Karpas-422 (cell line): ENCODE data around the gene HOXB6. TPM values are rescaled to one million over a fixed set of nuclear protein-coding genes. Genes with fewer than 3 reads are reported as not detected.
A peak's percentile ranks its signal among the peaks of the same experiment; 100 is the strongest.

Experiments used
- DNase-seq: peaks from one replicate; pipeline ENCODE4 v3.0.0-alpha.2; 2015
- H2AFZ ChIP-seq: fragments of 200-600 bp; sonication (generic); 2 replicates; pipeline ENCODE4 v1.6.1; 2014; ENCODE audit warnings: antibody characterized with exemption, low read length, mixed read lengths
- H3K27ac ChIP-seq: fragments of 200-600 bp; sonication (generic); 2 replicates; pipeline ENCODE4 v1.5.1; 2014; ENCODE audit warnings: mild to moderate bottlenecking, low read length, moderate library complexity
- H3K27me3 ChIP-seq: fragments of 200-600 bp; sonication (generic); 2 replicates; pipeline ENCODE4 v1.6.1; 2014; ENCODE audit warnings: low read length, mixed read lengths
- H3K36me3 ChIP-seq: fragments of 200-600 bp; sonication (generic); 2 replicates; pipeline ENCODE4 v1.6.1; 2014; ENCODE audit warnings: low read length, mixed read lengths; ENCODE audit not compliant: insufficient read depth
- H3K4me1 ChIP-seq: fragments of 200-600 bp; sonication (generic); 2 replicates; pipeline ENCODE4 v1.6.1; 2014; ENCODE audit warnings: mild to moderate bottlenecking, low read length, mixed read lengths
- H3K4me2 ChIP-seq: fragments of 200-600 bp; sonication (generic); 2 replicates; pipeline ENCODE4 v1.6.1; 2014; ENCODE audit warnings: low read length, low read depth, mild to moderate bottlenecking; ENCODE audit not compliant: poor library complexity, severe bottlenecking
- H3K4me3 ChIP-seq: fragments of 200-600 bp; sonication (generic); 2 replicates; pipeline ENCODE4 v1.5.1; 2014; ENCODE audit warnings: mild to moderate bottlenecking, antibody characterized with exemption, low read length, mixed read lengths
- H3K79me2 ChIP-seq: fragments of 200-600 bp; sonication (generic); 2 replicates; pipeline ENCODE4 v1.6.1; 2014; ENCODE audit warnings: mild to moderate bottlenecking, low read length, mixed read lengths
- H3K9ac ChIP-seq: fragments of 200-600 bp; sonication (generic); 2 replicates; pipeline ENCODE4 v1.6.0; 2014; ENCODE audit warnings: low read length
- H3K9me2 ChIP-seq: fragments of 200-600 bp; sonication (generic), shearing (Covaris generic); replicated peaks from 2 replicates; pipeline ENCODE4 v1.6.0; 2014; ENCODE audit warnings: mild to moderate bottlenecking, low read length, moderate library complexity; ENCODE audit not compliant: insufficient read depth
- H3K9me3 ChIP-seq: fragments of 300-700, 200-600 bp; sonication (generic); 2 replicates; pipeline ENCODE4 v1.6.1; 2014; ENCODE audit warnings: low read length, mixed read lengths
- H4K20me1 ChIP-seq: fragments of 200-600 bp; sonication (generic); 2 replicates; pipeline ENCODE4 v1.6.1; 2014; ENCODE audit warnings: mild to moderate bottlenecking, antibody characterized with exemption, low read length, low read depth; ENCODE audit not compliant: insufficient read depth
- total RNA-seq: library from RNA; depleted of rRNA; stranded (reverse); fragments of >200 nt; shearing (Covaris generic); gene quantifications from 2 replicates; pipeline ENCODE4 v1.2.3, GENCODE V29; 2014; ENCODE audit warnings: low replicate concordance

Gene HOXB6
- total RNA-seq, 1 experiment from 2014 or later: 0.48 TPM

DNA sequence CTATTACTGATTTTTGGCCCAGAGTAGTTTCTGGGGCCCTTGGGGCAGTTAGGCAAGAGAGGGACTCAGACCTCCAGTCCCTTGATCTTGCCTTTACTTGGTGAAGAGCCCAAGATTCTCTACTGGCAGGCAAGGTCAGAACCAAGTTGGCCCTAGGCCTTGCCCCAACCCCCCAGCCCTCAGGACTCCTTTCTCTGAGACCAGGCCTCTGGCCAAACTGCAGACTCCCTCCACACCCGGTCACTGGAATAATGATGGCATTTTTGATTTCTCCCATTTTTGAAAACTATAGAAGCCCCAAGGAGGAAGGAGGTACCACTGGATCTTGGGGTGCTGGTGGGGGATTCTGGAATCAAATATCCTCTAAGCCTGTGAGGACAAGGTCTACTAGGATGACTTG lies 39.4 kb upstream of the HOXB6 start:
- no peaks in the 10 kb centered on the region for H3K4me1 ChIP-seq

DNA sequence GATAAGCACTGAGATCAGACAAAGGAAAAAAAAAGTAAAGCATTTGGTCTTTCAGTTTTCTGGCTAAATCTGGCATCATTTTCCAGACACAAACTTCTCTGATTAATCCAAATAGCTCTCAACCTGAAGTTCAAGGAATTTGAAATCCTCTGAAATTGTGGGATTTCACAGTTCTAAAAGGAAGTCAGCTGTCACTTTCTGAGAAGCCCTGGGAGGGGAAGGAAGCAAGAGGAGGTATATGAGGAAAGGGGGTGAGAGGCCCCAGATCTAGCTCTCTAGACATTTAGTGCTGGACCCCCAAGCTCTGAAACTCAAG lies 38.9 kb upstream of the HOXB6 start:
- Histone ChIP-seq H3K4me1 (no peaks in the 10 kb centered on the region), H3K9me3 (no peaks in the 10 kb centered on the region), H3K27me3 (no peaks in the 10 kb centered on the region), H3K79me2 (no peaks in the 10 kb centered on the region), H3K27ac (no peak overlapping the region), H3K36me3 (no peaks in the 10 kb centered on the region), H3K9ac (no peak overlapping the region), H3K9me2 (no peaks in the 10 kb centered on the region), H3K4me3 (no peak overlapping the region), H2AFZ (no peak overlapping the region), H4K20me1 (no peaks in the 10 kb centered on the region), H3K4me2 (no peak overlapping the region)
- no peak for DNase-seq

More for the DNA sequence above, 39.4 kb upstream of the HOXB6 start:
- no peak for DNase-seq
- Histone ChIP-seq H3K27ac (no peak overlapping the region), H3K4me3 (no peak overlapping the region), H3K9me3 (no peaks in the 10 kb centered on the region), H3K9ac (no peak overlapping the region), H3K4me2 (no peak overlapping the region), H2AFZ (no peak overlapping the region), H3K36me3 (no peaks in the 10 kb centered on the region), H3K9me2 (no peaks in the 10 kb centered on the region), H3K79me2 (no peaks in the 10 kb centered on the region), H3K27me3 (no peaks in the 10 kb centered on the region), H4K20me1 (no peaks in the 10 kb centered on the region)

GRCh38 chr17:48642843-48643696 lies 38.3 kb upstream of the HOXB6 start:
- no peaks in the 10 kb centered on the region for H3K9me2 ChIP-seq
- no peaks in the 10 kb centered on the region for H4K20me1 ChIP-seq
- no peak overlapping the region for H3K27ac ChIP-seq
- H3K9ac ChIP-seq: no peak overlapping the region
- DNase-seq: no peak
- no peaks in the 10 kb centered on the region for H3K27me3 ChIP-seq
- no peaks in the 10 kb centered on the region for H3K4me1 ChIP-seq
- H3K36me3 ChIP-seq: no peaks in the 10 kb centered on the region
- no peak overlapping the region for H2AFZ ChIP-seq
- H3K4me2 ChIP-seq: no peak overlapping the region
- H3K4me3 ChIP-seq: no peak overlapping the region
- H3K79me2 ChIP-seq: no peaks in the 10 kb centered on the region
- no peaks in the 10 kb centered on the region for H3K9me3 ChIP-seq

GRCh38 chr17:48642059-48642842 lies 37.5 kb upstream of the HOXB6 start:
- H3K9me2 ChIP-seq: no peaks in the 10 kb centered on the region
- H3K9ac ChIP-seq: no peak overlapping the region
- no peaks in the 10 kb centered on the region for H4K20me1 ChIP-seq
- H2AFZ ChIP-seq: no peak overlapping the region
- no peak for DNase-seq
- H3K4me2 ChIP-seq: no peak overlapping the region
- no peaks in the 10 kb centered on the region for H3K9me3 ChIP-seq
- H3K27ac ChIP-seq: no peak overlapping the region
- no peaks in the 10 kb centered on the region for H3K36me3 ChIP-seq
- no peaks in the 10 kb centered on the region for H3K27me3 ChIP-seq
- no peak overlapping the region for H3K4me3 ChIP-seq
- H3K4me1 ChIP-seq: no peaks in the 10 kb centered on the region
- no peaks in the 10 kb centered on the region for H3K79me2 ChIP-seq

DNA sequence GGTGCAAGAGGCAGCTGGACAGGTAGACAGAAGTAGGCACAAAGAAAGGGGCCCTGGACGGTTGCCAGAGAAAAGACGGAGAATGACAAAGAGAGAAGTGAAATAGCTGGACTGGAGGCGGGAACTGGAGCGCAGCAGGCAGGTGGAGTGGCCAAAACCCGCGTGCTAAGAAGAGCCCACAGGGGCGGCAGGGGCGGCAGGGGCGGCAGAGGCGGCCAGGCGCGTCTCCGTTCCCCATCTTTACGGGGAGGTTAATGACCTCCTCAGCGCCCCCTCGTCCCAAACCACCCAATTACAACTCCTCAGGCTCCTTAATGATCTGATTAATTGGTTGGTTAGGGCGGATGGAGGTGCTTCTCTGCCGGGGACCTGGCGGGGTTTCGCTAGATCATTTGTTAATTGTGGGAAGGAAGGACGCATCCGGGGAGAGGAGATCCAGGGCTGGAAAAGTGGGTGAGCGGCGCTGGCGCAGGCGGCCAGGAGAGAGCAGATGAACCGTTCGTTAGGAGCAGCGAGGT lies 36.8 kb upstream of the HOXB6 start:
- H3K27me3 ChIP-seq: no peaks in the 10 kb centered on the region
- H3K9ac ChIP-seq: no peak overlapping the region
- no peaks in the 10 kb centered on the region for H3K9me3 ChIP-seq
- no peak overlapping the region for H2AFZ ChIP-seq
- no peaks in the 10 kb centered on the region for H4K20me1 ChIP-seq
- no peak overlapping the region for H3K27ac ChIP-seq
- no peak overlapping the region for H3K4me3 ChIP-seq
- no peak for DNase-seq
- H3K4me1 ChIP-seq: peaks cover 4% of the 10 kb centered on the region
- no peaks in the 10 kb centered on the region for H3K9me2 ChIP-seq
- H3K36me3 ChIP-seq: no peaks in the 10 kb centered on the region
- no peak overlapping the region for H3K4me2 ChIP-seq
- H3K79me2 ChIP-seq: no peaks in the 10 kb centered on the region

DNA sequence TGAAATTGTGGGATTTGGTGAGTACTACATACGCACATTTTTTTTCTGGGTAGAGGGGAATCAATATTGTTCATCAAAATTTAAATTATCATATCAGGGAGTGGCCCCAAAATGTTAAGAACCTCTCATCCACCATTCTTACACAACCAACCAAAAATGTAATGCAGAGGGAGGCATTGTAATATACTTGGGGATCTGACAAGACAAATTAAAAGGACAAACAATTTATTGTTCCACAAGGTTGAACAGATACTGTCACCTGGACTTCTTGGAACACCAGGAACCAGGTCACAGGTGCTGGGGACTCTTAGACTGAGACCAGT lies 36.0 kb upstream of the HOXB6 start:
- no peaks in the 10 kb centered on the region for H3K9me3 ChIP-seq
- H3K4me3 ChIP-seq: no peak overlapping the region
- no peaks in the 10 kb centered on the region for H4K20me1 ChIP-seq
- H3K27me3 ChIP-seq: no peaks in the 10 kb centered on the region
- no peaks in the 10 kb centered on the region for H3K9me2 ChIP-seq
- peaks cover 10% of the 10 kb centered on the region for H3K4me1 ChIP-seq
- no peak overlapping the region for H3K27ac ChIP-seq
- H3K9ac ChIP-seq: no peak overlapping the region
- no peak for DNase-seq
- no peak overlapping the region for H3K4me2 ChIP-seq
- H2AFZ ChIP-seq: no peak overlapping the region
- no peaks in the 10 kb centered on the region for H3K79me2 ChIP-seq
- H3K36me3 ChIP-seq: no peaks in the 10 kb centered on the region

- Histone ChIP-seq H3K4me2 (no peak overlapping the region), H3K4me1 (peaks cover 16% of the 10 kb centered on the region), H3K9me3 (no peaks in the 10 kb centered on the region), H3K9me2 (no peaks in the 10 kb centered on the region), H3K79me2 (no peaks in the 10 kb centered on the region), H3K36me3 (no peaks in the 10 kb centered on the region), H3K9ac (no peak overlapping the region), H2AFZ (no peak overlapping the region), H4K20me1 (no peaks in the 10 kb centered on the region), H3K27me3 (no peaks in the 10 kb centered on the region), H3K4me3 (no peak overlapping the region), H3K27ac (no peak overlapping the region)
- DNase-seq: no peak
Measured at GRCh38 chr17:48639982-48640857, 35.4 kb upstream of the HOXB6 start.

GRCh38 chr17:48639136-48639535 lies 34.4 kb upstream of the HOXB6 start:
- Histone ChIP-seq H3K9me3 (no peaks in the 10 kb centered on the region), H3K9me2 (no peaks in the 10 kb centered on the region), H3K27ac (no peak overlapping the region), H3K4me1 (peaks cover 21% of the 10 kb centered on the region), H4K20me1 (no peaks in the 10 kb centered on the region), H3K4me2 (no peak overlapping the region), H3K4me3 (no peak overlapping the region), H3K9ac (no peak overlapping the region), H3K79me2 (no peaks in the 10 kb centered on the region), H3K36me3 (no peaks in the 10 kb centered on the region), H2AFZ (no peak overlapping the region; the same call in 1 of the 2 replicates), H3K27me3 (no peaks in the 10 kb centered on the region)
- DNase-seq: peak; percentile 46
